Pancreas (tissue), 10 donors: ENCODE data around the gene GSN. TPM values are rescaled to one million over a fixed set of nuclear protein-coding genes. Genes with fewer than 3 reads are reported as not detected.

Source experiments
- ATAC-seq, 4 donors: fragments of 200-7000 bp; cut with Tn5 transposase; one replicate each; pipeline versions ENCODE4 v1.8.0 to v1.9.1; 2020; ENCODE audit warnings: mild to moderate bottlenecking in 4 of 4, moderate library complexity in 4 of 4
- DNase-seq, 6 donors: peaks; one replicate each; pipeline ENCODE4 v3.0.0-alpha.2; 2020
- FAIRE-seq: peaks from 2 replicates; lab custom pipeline; 2012; peaks lifted over from hg19 to GRCh38; lab: Jason Lieb, UNC
- H3K27ac ChIP-seq, 4 donors: fragments of 200-600 bp; sonication (generic); 1 replicate in 3 of 4; 2 replicates in 1 of 4; pipeline versions ENCODE4 v1.5.0 to v1.8.0; 2020
- H3K27me3 ChIP-seq, 4 donors: fragments of 200-600 bp; one replicate each; pipeline ENCODE4 v1.8.0; 2021
- H3K36me3 ChIP-seq, 3 donors: fragments of 200-600 bp; sonication (generic) in 1 of 3; one replicate each; pipeline versions ENCODE4 v1.5.0 to v1.8.0; 2020 to 2021
- H3K4me1 ChIP-seq, 3 donors: fragments of 200-600 bp; one replicate each; pipeline ENCODE4 v1.8.0; 2021
- H3K4me3 ChIP-seq, 4 donors: fragments of 200-600 bp; sonication (generic) in 2 of 4; one replicate each; pipeline versions ENCODE4 v1.5.0 to v1.8.0; 2020 to 2021
- H3K9me3 ChIP-seq, 4 donors: fragments of 200-600 bp; one replicate each; pipeline ENCODE4 v1.8.0; 2021
- CTCF ChIP-seq, 4 donors: fragments of 200-600 bp; sonication (generic) in 3 of 4; IDR thresholded peaks; one replicate each; pipeline versions ENCODE4 v1.5.0 to v1.8.0; 2021; ENCODE audit warnings: antibody characterized with exemption in 4 of 4
- WGBS, 2 donors: extraction: QIAGEN DNeasy Blood & Tissue Kit; methylation state at CpG; one replicate each; pipeline ENCODE4 v1.1.7; 2013; 5-methylcytosine and 5-hydroxymethylcytosine counted together
- intact Hi-C, 3 donors: fragments of 100-400 bp; cut with DNase I; formaldehyde crosslinking; loops; one replicate each; pipeline versions ENCODE4 v1.11.1 to v1.14.2; 2022
- polyA plus RNA-seq, 2 donors: library from polyadenylated mRNA; stranded (reverse); fragments of 200-250 nt; gene quantifications; one replicate each; pipeline ENCODE4 v1.2.3, GENCODE V29; 2013
- total RNA-seq, 6 donors: library from RNA; stranded (reverse); fragmentation: NEBNext Ultra II Directional in 4 of 6; extraction: Animal tissue kit (Norgen Biotek cat#: 25700) in 4 of 6; gene quantifications; one replicate each; pipeline versions ENCODE4 v1.2.1 to v1.2.4, GENCODE V29; 2021 to 2023
- donor health status: healthy with polysubstance abuse.
- donor health status: DM: no; HTN: no; CAD: no; lungs with moderate emphysema.
- donor health status: DM: no; HTN: no; CAD: no.
- donor health status: control.
- donor health status: control.
- donor health status: Bipolar disorder and iron deficiency.
- donor health status: DM: yes; HTN: yes; CAD: no.
- donor health status: DM: no; HTN: no; CAD: no.
- donor health status: DM: no; HTN: no; CAD: no.
- donor health status: DM: yes; HTN: yes; CAD: no.

GSN gene
- total and polyA plus RNA-seq, 8 donors = 44.0 to 193 (median 132) TPM

GRCh38 chr9:121298016-121298538 is 30.1 kb downstream of the GSN start:
- ATAC-seq (no peak), FAIRE-seq (no peak), DNase-seq (no peak)
- Histone ChIP-seq H3K4me1 (peaks cover 0 to 6% (median 0%) of the 10 kb centered on the region in 3 donors), H3K36me3 (no peaks in the 10 kb centered on the region), H3K9me3 (no peaks in the 10 kb centered on the region), H3K4me3 (no peak overlapping the region), H3K27me3 (no peaks in the 10 kb centered on the region), H3K27ac (peak overlapping the region in 1 of 4 donors; percentile 28)
- no peak for TF ChIP-seq CTCF (IDR thresholded peaks at IDR 0.05)
- intact Hi-C loops = no loop called here
- 86 to 89% methylated on average over 7 of the region's 7 CpGs for WGBS, 2 donors

DNA sequence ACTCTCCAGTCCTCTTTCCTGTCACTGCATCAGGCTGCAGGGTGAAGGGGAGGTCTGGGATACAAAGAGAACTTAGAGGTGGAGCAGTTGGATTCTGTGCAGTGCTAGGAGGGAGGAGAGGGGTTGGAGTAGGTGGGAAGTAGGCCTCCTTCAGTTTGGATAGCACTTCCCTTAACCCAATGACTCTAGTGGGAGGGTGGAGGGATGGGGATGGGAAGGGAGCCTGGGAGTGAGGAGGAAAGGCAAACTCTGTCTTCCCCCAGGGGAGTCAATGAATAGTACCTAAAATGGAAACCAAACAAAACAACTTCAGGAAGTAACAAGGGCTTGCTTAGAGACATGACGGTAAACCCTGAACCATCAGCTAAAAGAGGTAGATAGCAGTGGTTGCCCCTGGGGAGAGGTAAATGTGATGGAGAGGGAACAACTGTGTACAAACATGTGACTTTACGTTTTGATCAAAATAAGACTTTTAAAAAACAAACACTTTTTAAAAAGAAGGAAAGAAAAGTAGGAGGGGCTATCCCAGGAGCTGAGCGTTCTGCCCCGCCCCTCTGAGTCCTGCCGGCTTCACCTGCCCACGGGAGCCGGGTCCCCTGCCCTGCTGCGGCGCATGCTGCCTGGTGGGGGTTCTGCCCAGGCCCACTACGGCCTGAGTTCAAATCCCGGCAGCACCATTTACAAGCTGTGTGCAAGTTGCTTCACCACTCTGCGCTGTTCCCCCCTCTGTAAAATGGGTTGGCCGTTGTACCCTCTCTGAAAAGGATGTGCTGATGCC is 30.9 kb downstream of the GSN start:
- peaks cover 0 to 6% (median 0%) of the 10 kb centered on the region in 3 donors for H3K4me1 ChIP-seq
- H3K36me3 ChIP-seq = no peaks in the 10 kb centered on the region
- H3K27ac ChIP-seq = peak overlapping the region in 3 of 4 donors; percentile 52 to 57 (median 57)
- ATAC-seq (peak in 3 of 4 donors; percentile 37 to 65 (median 40)), FAIRE-seq (no peak), DNase-seq (peak in 1 of 6 donors; percentile 54)
- intact Hi-C loops = no loop called here
- TF ChIP-seq CTCF (IDR thresholded peaks at IDR 0.05) = no peak
- H3K9me3 ChIP-seq = no peaks in the 10 kb centered on the region
- H3K27me3 ChIP-seq = no peaks in the 10 kb centered on the region
- H3K4me3 ChIP-seq = peak overlapping the region; percentile 39 to 55 (median 45)
- 47 to 53% methylated on average over 13 of the region's 13 CpGs for WGBS, 2 donors

DNA sequence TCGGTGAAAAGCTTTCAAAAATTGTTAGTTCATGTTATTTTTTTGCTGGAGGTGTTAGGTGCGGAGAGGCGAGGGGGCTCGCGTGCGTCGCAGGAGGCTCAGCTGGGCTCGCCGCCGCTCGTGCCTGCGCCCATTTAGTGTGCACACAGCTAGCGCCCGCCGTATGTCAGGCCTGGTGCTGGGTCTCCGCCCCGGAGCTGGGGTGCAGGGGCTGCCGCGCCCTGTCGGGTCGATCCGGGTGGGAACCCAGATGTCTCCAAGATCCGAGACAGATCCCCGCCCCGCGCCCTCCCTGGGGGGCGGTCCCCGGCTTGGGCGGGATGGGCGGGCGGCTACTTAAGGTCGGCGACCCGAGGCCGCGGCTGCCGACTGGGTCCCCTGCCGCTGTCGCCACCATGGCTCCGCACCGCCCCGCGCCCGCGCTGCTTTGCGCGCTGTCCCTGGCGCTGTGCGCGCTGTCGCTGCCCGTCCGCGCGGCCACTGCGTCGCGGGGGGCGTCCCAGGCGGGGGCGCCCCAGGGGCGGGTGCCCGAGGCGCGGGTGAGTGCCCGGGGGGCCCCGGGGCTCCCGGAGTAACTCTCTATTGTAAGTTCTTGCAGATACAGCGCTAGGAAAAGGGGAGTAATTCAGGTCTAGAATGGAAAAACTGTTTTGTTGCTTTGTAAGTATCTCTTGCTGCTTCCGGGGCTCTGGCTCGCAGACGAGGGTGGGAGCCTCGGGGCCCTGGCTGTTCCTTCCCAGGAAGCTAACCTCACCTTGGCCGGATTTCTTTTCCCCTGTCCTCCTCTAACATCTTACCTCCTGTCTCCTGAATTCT is 31.7 kb downstream of the GSN start:
- peak overlapping the region; percentile 39 to 55 (median 45) for H3K4me3 ChIP-seq
- DNase-seq (peak in 2 of 6 donors; percentile 48 to 74), FAIRE-seq (no peak), ATAC-seq (peak; percentile 55 to 73 (median 71))
- intact Hi-C loops = no loop called here
- 3% methylated on average over 67 to 74 of the region's 74 CpGs for WGBS, 2 donors
- H3K4me1 ChIP-seq = peaks cover 0 to 6% (median 0%) of the 10 kb centered on the region in 3 donors
- H3K9me3 ChIP-seq = no peaks in the 10 kb centered on the region
- peak overlapping the region in 3 of 4 donors; percentile 52 to 57 (median 57) for H3K27ac ChIP-seq
- H3K36me3 ChIP-seq = no peaks in the 10 kb centered on the region
- no peaks in the 10 kb centered on the region for H3K27me3 ChIP-seq
- TF ChIP-seq CTCF (IDR thresholded peaks at IDR 0.05) = no peak

GRCh38 chr9:121300283-121301119 is 32.5 kb downstream of the GSN start:
- Histone ChIP-seq H3K27me3 (no peaks in the 10 kb centered on the region), H3K36me3 (no peaks in the 10 kb centered on the region), H3K27ac (peak overlapping the region in 1 of 4 donors; percentile 57), H3K4me1 (peaks cover 0 to 6% (median 0%) of the 10 kb centered on the region in 3 donors), H3K4me3 (peak overlapping the region; percentile 39 to 55 (median 45)), H3K9me3 (no peaks in the 10 kb centered on the region)
- WGBS, 2 donors = 53 to 58% methylated on average over 13 of the region's 13 CpGs
- ATAC-seq (no peak), DNase-seq (peak in 2 of 6 donors; percentile 31 to 33), FAIRE-seq (no peak)
- intact Hi-C loops = no loop called here
- no peak for TF ChIP-seq CTCF (IDR thresholded peaks at IDR 0.05)
